Skin epidermis (tissue), 12 donors: ENCODE data around the gene HLA-DQA2.
"Not testable (repeated sequence)": the region's sequence is repeated elsewhere in the genome, so short reads cannot be mapped to it uniquely, and the experiment has no call there.

ENCODE experiments used
- H3K27ac ChIP-seq, 21 experiments: fragments of 200-600 bp; sonication (generic) in 11 of 21; one replicate each; pipeline ENCODE4 v1.5.0; 2020; ENCODE audit warnings: mild to moderate bottlenecking in 3 of 21, inconsistent platforms in 2 of 21, moderate library complexity in 2 of 21
- H3K4me3 ChIP-seq, 7 experiments: fragments of 200-600 bp; sonication (generic) in 2 of 7; one replicate each; pipeline ENCODE4 v1.5.0; 2020; ENCODE audit warnings: inconsistent platforms in 2 of 7, mild to moderate bottlenecking in 2 of 7, moderate library complexity in 1 of 7

The HLA-DQA2 gene

GRCh38 chr6:32774426-32774825 is 33.2 kb downstream of the HLA-DQA2 start:
- Histone ChIP-seq H3K4me3 (no peak overlapping the region), H3K27ac (no peak overlapping the region)

- peak overlapping the region in 3 of 21 experiments; percentile 3 to 37 (median 9) for H3K27ac ChIP-seq
- H3K4me3 ChIP-seq: no peak overlapping the region
These were observed 33.9 kb downstream of the HLA-DQA2 start for GRCh38 chr6:32775071-32775470.

GRCh38 chr6:32779036-32779435 is 37.8 kb downstream of the HLA-DQA2 start:
- Histone ChIP-seq H3K4me3 (no peak overlapping the region), H3K27ac (no peak overlapping the region)

- not testable (repeated sequence) for H3K4me3 ChIP-seq, H3K27ac ChIP-seq
These were observed 41.7 kb downstream of the HLA-DQA2 start for GRCh38 chr6:32782923-32783322.

- no peak overlapping the region for H3K4me3 ChIP-seq
- no peak overlapping the region for H3K27ac ChIP-seq
These were observed 44.8 kb downstream of the HLA-DQA2 start for GRCh38 chr6:32785781-32786533.

GRCh38 chr6:32790306-32790705 is 49.1 kb downstream of the HLA-DQA2 start:
- Histone ChIP-seq H3K4me3 (no peak overlapping the region), H3K27ac (no peak overlapping the region)

GRCh38 chr6:32792901-32793435 is 51.8 kb downstream of the HLA-DQA2 start:
- Histone ChIP-seq H3K4me3 (no peak overlapping the region), H3K27ac (no peak overlapping the region)

GRCh38 chr6:32794510-32794909 is 53.3 kb downstream of the HLA-DQA2 start:
- H3K27ac ChIP-seq: peak overlapping the region in 1 of 21 experiments; percentile 46
- H3K4me3 ChIP-seq: no peak overlapping the region
